ENCODE results near the gene IL1R1.
"Not testable (repeated sequence)": the region's sequence is repeated elsewhere in the genome, so short reads cannot be mapped to it uniquely, and the experiment has no call there.

IL1R1 gene, protein sequence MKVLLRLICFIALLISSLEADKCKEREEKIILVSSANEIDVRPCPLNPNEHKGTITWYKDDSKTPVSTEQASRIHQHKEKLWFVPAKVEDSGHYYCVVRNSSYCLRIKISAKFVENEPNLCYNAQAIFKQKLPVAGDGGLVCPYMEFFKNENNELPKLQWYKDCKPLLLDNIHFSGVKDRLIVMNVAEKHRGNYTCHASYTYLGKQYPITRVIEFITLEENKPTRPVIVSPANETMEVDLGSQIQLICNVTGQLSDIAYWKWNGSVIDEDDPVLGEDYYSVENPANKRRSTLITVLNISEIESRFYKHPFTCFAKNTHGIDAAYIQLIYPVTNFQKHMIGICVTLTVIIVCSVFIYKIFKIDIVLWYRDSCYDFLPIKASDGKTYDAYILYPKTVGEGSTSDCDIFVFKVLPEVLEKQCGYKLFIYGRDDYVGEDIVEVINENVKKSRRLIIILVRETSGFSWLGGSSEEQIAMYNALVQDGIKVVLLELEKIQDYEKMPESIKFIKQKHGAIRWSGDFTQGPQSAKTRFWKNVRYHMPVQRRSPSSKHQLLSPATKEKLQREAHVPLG

DNA sequence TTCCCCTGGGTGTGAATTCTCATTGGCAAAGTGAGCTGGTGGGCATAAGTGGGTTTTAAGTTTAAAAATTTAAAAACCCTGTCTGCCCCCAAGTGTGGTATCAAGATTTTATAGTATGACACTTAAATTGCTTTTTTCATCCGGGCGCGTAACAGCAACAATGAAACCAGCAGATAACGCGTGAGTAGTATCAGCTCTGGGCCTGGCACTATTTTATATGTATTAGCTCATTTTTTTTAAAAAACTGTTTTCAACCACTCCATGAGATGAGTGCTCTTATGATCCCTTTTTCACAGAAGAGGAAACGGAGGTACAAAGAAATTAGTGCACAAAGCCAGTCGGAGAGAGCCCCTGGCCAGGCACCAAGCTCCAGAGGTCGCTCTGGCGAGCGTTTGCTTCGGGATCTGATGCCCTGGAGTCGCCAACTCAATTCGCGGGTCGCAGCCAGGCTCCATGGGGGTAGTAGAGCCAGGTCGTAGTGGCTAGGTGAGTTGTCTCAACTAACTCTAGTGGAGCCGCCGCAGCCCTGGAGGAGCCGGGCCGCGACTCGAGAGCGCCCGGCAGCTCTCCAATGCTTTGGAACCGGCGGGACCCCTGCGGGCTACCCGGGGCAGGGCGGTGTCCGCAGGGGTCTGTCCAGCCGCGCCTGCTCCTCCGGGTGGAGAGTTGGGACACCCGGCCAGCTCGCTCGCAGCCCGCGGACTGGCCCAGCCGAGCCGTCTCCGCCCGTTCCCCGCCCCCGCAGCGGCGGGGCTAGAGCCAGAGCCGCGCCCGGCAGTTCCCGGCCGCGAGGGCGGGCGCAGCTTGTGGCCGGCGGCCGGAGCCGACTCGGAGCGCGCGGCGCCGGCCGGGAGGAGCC lies at the start of gene IL1R1:
Gene IL1R1, plus strand, starts transcription at position 777 of the 859 bp plus-strand sequence. CDS start 14,979 bp downstream, outside the sequence.
- no peak for DNase-seq (ENCODE audit: low read depth)

DNA sequence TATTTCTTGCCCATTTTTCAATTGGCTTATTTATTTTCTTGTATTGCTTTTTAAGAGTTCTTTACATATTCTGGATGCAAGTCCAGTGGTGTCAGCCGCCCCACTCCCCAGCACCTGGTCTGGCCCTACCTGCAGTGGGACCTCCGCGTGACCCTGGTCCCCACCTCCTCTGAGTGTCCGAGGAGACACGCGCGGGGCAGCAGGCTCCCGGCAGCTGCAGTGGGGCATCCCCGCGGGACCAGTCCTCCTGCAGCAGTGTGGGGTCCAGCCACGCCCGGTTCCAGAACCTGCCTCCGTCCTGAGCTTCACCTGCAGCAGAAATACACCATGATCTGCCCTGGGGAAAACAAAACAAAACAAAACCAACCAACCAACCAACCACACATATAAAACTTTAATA lies 48.9 kb upstream of the IL1R1 start:
- no peak for DNase-seq (ENCODE audit: low read depth)

DNA sequence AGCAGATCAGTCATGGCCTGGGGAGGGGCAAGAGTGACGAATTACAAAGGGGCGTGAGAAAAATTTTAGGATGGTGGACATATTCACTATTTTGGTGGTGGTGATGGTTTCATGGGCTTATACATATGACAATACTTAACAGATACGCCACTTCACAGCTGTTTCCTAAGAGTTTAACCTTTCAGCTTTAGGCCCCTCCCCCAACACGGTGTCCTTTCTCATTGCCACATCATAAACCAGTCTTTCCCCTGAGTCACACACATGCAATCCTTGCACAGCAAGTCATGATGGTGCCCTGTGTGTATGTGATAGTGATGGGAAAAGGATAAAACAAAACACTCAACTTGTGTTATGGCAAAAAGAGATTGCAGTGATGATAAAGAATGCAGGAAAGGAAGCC lies 47.6 kb upstream of the IL1R1 start:
- DNase-seq (ENCODE audit: low read depth) = no peak

DNA sequence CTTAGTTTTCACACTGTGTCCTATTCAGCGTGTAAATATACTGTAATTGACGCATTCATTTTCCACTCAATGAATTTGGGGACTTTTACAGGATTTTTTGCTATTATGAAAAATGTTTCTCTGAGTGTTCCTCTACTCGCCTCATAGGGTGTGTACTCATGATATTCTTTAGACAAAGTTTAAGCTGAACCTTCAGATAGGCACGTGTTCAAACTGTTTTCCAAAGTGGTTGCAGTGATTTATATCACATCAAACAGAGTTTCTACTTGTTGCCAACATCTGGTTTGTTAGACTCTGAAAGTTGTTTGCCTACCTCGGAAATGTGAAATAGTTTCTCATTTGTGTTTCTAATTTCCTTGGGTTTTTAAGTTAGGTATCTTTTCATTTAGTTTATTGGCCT lies 46.4 kb upstream of the IL1R1 start:
- DNase-seq (ENCODE audit: low read depth) = no peak

DNA sequence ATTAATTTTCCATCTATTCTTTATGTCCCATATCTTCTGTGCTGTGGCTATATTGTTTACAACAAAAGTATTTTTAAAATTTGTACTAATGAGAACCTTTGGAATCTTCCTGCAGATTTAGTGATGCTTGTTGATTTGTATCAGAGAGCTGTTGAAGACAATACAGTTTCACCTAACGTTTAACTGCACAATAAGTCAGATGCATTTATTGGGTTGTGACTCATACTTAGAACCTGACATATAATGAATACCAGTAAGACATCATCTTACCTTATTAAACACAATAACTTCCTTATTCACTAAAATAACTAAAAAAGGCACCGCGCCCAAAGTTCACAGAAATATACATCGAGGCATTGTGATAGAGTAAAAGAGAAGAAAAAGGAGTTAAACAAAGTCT lies 43.8 kb upstream of the IL1R1 start:
- no peak for DNase-seq (ENCODE audit: low read depth)

DNA sequence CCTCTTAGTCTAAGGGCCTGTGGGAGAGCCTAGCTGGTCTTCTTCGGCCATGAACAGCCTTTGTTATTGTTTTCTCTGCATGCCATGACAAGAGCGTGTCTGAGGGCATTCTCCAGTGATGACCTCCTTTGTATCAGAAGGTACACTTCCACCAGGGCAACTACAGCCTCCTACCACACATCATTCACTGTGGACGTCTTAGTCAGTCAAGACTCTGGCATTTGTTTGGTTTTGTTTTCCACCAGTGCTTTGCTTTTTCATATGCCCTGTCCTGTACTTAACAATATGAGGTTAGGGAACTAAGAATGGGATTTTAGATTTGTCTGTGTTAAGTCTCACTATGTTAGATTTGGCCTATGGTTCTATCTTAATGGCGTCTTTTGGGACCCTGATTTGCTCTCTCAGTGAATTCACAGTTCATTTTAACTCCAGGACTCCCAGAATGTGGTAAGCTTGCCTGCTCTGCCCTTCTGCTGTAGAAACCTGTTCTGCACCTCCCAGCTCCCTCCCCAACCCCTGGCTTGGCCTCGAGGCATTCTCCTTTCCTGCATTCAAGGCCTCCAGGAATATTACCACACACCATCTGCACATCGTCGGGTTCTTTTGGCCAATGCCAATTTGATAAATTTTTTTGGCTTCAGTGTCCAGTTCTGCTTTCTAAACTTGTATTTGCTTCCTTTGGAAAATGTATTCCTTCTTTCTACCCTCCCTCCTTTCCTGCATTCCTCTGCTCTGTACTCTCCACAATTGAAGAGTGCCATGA lies 42.8 kb upstream of the IL1R1 start:
- no peak for DNase-seq (ENCODE audit: low read depth)

DNA sequence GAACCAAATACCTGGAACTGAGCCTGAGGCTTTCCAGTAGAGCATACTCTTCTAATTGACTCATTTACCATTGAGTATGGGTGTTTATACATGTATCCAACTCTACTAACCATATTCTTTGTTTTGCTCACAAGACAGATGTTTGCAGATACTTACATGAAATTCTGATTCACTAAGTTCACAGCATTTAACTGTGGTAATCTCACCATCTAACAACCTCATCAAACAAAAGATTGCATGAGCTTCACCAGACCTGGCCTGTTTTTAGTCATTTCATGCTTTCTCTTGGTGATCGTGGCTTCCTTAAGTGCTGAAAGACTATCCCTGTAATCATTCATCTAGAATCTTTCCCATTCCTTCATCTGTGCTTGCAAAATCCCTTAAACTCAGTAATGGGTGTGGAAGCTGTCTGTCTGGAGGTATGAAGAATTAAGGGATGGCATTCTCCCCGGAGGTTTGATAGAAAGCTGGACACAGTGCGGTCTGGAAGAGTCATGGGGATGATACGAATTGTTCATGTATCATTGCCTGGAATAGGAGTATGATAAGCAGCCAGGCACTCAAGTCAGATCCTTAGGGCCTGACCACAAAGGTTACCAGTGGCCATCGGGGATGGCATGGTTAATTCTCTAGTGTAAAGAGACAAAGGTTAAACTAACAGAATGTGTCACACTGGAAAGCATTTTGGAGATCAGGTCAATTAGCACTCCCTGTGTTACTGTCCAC lies 42.0 kb upstream of the IL1R1 start:
- DNase-seq (ENCODE audit: low read depth) = no peak

DNA sequence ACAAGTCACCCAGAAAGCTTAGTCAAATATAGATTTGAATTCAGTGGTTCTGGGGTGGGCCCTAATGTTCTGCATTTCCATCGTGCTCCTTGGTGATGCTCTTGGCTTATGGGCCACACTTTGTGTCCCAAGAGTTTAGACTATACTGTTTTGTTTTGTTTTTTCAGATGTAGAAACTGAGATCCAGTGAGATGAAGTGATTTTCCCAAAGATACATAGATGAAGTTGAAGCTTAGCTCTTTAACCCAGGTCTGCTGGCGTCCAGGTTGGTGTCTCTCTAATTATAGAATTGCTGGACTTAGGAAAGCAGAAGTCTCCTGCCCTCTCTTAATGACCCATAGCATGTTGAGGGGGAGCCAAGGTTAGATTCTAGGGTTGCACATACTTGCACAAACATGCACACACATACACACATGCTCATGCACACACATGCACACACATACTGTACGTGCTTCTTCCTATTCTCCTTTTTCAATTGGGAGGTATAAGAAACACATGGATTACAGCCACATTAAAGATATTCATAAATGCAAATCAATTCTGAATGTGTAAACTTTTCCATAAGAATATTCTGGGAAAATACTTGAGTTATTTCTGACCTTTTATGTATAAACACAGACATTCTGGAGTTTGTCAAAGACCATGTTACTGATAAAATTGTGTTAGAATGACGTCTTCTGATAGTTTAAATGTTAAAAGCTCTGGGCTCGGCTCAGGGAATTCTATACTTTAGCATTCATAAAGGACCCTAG lies 41.3 kb upstream of the IL1R1 start:
- no peak for DNase-seq (ENCODE audit: low read depth)

DNA sequence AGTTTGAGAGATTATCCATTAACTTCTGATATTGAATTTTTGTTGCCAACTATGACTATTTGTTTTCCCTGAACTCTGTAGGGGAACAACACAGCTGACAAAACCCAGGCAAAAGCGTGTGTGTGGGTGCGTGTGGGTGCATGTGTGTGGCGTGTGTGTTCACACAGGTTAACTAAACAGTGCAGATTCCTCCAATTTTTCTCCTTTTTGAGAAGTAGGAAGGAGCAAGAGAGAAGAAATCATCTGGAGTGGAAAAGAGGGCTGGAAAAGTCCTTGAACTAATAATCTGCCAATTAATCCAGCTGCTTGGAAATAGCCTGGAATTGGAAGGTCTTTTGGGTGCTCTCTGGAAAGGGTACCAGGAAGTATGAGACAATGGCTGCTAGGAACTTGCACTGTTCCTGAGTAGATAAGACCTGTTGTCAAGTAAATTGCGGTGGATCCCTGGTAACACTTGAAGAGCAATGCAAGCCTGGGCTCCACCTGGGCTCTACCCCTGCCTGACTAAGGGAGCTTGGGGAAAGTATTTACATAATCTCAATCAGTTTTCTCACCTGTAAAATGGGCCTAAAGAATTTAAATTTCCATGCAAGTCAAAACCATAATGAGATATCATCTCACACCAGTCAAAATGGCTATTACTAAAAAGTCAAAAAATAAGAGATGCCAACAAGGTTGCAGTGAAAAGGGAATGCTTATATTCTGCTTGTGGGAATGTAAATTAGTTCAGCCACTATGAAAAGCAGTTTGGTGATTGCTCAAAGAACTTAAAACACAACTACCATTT lies 40.5 kb upstream of the IL1R1 start:
- no peak for DNase-seq (ENCODE audit: low read depth)

DNA sequence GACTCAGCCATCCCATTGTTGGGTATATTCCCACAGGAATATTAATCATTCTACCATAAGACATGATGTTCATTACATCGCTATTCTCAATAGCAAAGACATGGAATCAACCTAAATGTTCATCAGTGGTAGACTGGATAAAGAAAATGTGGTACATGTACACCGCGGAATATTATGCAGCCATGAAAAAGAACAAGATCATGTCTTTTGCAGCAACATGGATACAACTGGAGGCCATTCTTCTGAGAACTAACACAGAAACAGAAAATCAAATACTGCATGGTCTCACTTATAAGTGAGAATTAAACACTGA lies 40.0 kb upstream of the IL1R1 start:
- DNase-seq (ENCODE audit: low read depth) = not testable (repeated sequence)

DNA sequence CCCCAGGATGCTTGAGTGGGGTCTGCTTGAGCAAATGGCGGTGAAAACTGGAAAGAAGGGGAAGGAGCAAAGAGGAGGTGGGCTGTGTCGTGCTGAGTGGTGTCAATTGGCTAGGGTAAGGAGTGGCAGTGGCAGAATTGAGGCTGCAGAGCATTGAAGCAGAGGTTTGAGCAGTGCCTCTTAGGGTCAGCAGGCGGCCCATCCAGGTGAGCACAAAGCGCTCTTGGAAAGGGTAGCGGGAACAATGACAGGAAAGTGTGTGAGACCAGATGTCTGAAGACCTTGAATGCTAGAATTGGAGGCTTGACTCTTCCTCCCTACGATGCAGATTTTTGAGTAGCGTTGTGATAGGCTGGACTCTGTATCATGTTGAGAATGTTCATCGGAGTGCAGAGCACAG lies 39.3 kb upstream of the IL1R1 start:
- no peak for DNase-seq (ENCODE audit: low read depth)

DNA sequence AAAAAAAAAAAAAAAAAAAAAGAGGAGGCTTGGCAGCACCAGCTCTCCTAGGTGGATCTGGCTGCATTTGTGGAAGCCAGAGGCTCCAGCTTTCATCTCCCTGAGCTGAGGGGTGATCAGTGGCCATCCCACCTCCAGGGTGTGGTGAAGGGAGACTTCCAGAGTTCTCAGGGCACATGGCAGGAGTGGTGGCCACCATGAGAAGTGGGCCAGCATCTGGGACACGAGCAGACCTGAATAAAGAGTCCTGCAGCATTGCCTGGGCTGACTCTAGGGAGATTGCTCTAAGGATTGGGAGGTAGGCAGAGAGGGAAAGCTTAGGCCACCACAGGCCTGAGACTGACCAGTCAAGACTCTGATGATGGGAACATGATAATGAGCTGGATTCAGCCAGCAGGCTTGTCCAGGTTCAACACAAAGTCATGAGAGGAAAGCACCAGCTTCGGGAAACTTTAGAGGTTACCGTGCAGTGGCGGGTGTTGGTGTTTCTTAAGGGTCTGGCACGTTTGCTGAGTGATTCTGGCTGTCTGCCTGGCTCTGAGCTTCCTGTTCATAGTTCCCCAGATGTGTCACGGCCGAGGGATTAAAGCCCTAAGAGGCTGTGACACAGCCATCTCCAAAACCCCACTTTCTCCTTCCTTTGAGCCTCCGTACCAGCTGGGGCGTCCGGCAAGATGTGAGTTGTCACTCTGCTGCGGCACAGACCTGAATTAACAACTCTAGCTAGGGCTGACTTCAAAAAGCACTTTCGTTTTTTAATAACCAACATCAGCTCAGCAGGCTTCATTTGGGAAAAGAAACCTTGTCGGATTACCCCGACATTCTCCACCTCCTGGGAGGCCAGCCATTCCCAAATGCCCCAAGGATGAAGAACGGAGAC lies 38.3 kb upstream of the IL1R1 start:
- peak; percentile 12 for DNase-seq (ENCODE audit: low read depth)

DNA sequence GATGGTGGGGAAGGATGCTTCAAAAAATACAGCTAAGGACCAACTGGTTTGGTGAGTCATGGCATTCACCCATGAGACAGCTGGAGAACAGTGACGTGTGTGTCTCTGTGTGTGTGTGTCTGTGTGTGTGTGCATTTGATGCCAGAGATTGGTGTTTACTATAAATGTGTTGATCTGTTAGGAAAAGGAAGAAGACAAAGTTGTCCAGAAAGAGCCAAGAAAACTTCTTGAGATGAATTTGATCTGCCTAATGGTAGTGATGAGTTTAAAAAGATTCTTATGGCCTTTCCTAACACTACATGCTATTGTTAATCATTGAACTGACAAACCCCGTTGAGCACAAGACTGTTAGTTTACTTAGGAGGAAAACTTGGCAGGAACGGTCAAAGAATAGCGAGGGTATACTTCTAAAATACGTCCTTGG lies 36.4 kb upstream of the IL1R1 start:
- DNase-seq (ENCODE audit: low read depth) = no peak

DNA sequence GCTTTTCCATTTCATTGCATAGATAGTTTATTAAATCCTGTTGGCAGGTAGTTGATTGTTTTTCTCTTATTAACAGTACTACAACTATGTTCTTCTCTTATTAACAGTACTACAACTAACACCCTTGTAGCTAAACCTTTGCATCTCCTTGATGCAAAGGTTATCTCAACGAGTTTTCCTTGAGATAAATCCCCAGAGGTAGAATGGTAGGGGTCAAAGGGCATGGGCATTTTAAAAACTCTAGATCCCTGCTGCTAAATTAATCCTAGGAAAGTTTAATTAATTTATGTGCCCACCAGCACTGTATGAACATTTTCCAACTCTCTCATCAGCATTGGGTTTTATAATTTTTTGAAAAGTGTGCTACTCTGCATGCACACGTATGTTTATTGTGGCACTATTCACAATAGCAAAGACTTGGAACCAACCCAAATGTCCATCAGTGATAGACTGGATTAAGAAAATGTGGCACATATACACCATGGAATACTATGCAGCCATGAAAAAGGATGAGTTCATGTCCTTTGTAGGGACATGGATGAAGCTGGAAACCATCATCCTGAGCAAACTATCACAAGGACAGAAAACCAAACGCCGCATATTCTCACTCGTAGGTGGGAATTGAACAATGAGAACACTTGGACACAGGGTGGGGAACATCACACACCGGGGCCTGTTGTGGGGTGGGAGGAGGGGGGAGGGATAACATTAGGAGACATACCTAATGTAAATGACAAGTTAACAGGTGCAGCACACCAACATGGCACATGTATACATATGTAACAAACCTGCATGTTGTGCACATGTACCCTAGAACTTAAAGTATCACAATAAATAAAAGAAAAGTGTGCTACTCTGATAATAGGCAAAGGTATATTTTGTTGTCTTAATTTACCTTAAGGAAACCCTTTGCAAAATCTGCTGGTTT lies 35.5 kb upstream of the IL1R1 start:
- not testable (repeated sequence) for DNase-seq (ENCODE audit: low read depth)

DNA sequence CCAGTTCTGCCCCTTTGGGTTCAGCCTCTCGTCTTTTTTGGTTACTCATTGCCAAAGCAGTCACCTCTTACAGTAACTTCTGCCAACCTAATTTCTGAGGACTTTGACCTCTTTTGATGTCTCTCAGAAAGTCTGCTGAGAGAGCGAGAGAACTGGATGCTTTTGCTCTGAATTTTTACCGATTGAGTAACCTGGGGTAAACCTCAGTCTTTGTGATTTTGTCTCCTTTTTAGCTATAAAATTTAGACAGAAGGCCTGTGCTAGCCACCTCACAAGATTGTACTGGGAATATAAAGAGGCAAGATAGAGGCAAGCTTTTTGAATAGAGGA lies 34.8 kb upstream of the IL1R1 start:
- DNase-seq (ENCODE audit: low read depth) = no peak

DNA sequence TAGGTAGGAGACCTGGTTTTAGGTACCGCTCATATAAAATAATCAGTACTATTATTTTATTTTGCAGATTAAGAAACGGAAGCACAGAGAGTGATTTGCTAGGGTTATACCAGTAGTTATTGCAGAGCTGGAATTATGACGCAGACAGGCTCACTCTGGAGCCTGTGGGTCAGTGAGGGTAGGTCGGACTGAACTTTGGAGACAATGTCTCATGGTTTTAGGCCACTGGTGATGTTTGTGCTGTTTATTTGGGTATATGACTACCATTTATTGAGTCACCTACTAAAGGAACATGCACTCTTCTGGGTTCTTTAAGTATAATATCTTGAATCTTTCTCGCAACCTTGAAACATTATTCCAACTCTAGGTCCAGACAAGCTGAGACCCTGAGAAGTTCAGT lies 33.5 kb upstream of the IL1R1 start:
- DNase-seq (ENCODE audit: low read depth) = no peak

DNA sequence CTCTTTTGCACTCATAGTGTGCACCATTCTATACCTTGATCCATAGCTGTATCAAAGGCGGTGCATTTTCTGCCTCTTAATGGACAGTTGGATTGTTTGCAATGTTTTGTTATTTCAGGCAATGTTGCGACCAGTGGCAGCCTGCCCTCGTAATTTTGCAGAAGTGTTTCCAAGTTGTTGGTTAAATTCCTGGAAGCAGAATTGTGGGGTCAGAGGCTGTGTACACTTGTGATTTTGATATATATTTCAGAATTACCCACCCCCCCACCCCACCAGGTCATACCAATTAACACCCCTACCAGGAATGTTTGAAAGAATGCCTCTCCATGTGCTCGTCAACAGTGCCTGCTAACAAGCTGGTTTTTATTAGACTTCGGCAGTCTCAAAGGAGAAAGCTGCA lies 32.4 kb upstream of the IL1R1 start:
- DNase-seq (ENCODE audit: low read depth) = no peak

Data from stimulated activated CD8-positive, alpha-beta memory T cell treated with anti-CD3 and anti-CD28 coated beads, Interleukin-12 subunit alpha, Interleukin-12 subunit beta, amount 100 ng/mL, for 1 hour (primary cell).